A673 (cell line): ENCODE results near the gene ZNF621. TPM values are rescaled to one million over a fixed set of nuclear protein-coding genes. Genes with fewer than 3 reads are reported as not detected.
A peak's percentile ranks its signal among the peaks of the same experiment; 100 is the strongest.

Source experiments
- BruUV-seq: library from RNA; stranded (reverse); fragments of 400-500 nt; replicated peaks from 2 replicates; lab custom pipeline; 2021; lab: Mats Ljungman, UMichigan
- CTCF ChIA-PET: fragments of 300-600 bp; sonication (Branson Sonifier 250); formaldehyde crosslinking; loops from one replicate; lab custom pipeline; 2022; ENCODE audit warnings: antibody characterized with exemption; lab: Charles Lee
- POLR2A ChIA-PET: fragments of 300-600 bp; sonication (Branson Sonifier 250); formaldehyde crosslinking; loops from one replicate; lab custom pipeline; 2022; ENCODE audit warnings: antibody characterized with exemption; ENCODE audit not compliant: low non-redundant PET; lab: Charles Lee
- DNase-seq: peaks from one replicate; pipeline ENCODE4 v3.0.0-alpha.2; 2015; ENCODE audit warnings: low spot score
- H3K27ac ChIP-seq: fragments of 200-600 bp; sonication (generic); 2 replicates; pipeline ENCODE4 v1.5.1; 2016; ENCODE audit warnings: mixed run types, low read depth, mild to moderate bottlenecking, mixed read lengths, antibody characterized with exemption, low read length; ENCODE audit not compliant: poor library complexity, severe bottlenecking
- H3K27me3 ChIP-seq: fragments of 200-600 bp; sonication (generic); replicated peaks from 2 replicates; pipeline ENCODE4 v1.6.1; 2017; ENCODE audit warnings: mixed run types, low read depth, mild to moderate bottlenecking, mixed read lengths, antibody characterized with exemption, low read length; ENCODE audit not compliant: insufficient read depth, poor library complexity
- H3K36me3 ChIP-seq: fragments of 200-600 bp; sonication (generic); 2 replicates; pipeline ENCODE4 v1.6.1; 2016; ENCODE audit warnings: mixed run types, mild to moderate bottlenecking, mixed read lengths, antibody characterized with exemption, low read length; ENCODE audit not compliant: insufficient read depth, poor library complexity, severe bottlenecking
- H3K4me1 ChIP-seq: fragments of 200-600 bp; sonication (generic); 2 replicates; pipeline ENCODE4 v1.6.1; 2017; ENCODE audit warnings: mixed run types, mild to moderate bottlenecking, mixed read lengths, antibody characterized with exemption, low read length; ENCODE audit not compliant: insufficient read depth, poor library complexity, severe bottlenecking
- H3K4me3 ChIP-seq: fragments of 200-600 bp; sonication (generic); 2 replicates; pipeline ENCODE4 v1.5.1; 2016; ENCODE audit warnings: low read depth, mixed run types, mild to moderate bottlenecking, mixed read lengths, low read length; ENCODE audit not compliant: poor library complexity, severe bottlenecking
- H3K9me3 ChIP-seq: fragments of 200-600 bp; sonication (generic); 2 replicates; pipeline ENCODE4 v1.6.1; 2016; ENCODE audit warnings: mixed run types, low read depth, mild to moderate bottlenecking, mixed read lengths, antibody characterized with exemption, low read length; ENCODE audit not compliant: poor library complexity, severe bottlenecking
- CTCF ChIP-seq: fragments of 300-800, 200-600 bp; sonication (generic); conservative IDR thresholded peaks from 2 replicates; pipeline ENCODE4 v1.5.1; 2017; ENCODE audit warnings: low read depth, mild to moderate bottlenecking, antibody characterized with exemption, low read length, moderate library complexity, mixed read lengths
- EZH2 ChIP-seq: fragments of 200-600 bp; sonication (generic); IDR thresholded peaks from 2 replicates; pipeline ENCODE4 v1.6.1; 2017; ENCODE audit warnings: borderline replicate concordance, low read depth, mild to moderate bottlenecking, mixed read lengths, antibody characterized with exemption, low read length; ENCODE audit not compliant: poor library complexity, severe bottlenecking
- intact Hi-C: fragments of 100-400 bp; cut with micrococcal nuclease; formaldehyde crosslinking; loops from one replicate; pipeline ENCODE4 v1.10.0; 2022; ENCODE audit not compliant: unreplicated experiment
- total RNA-seq: library from RNA; stranded (reverse); gene quantifications from 2 replicates; pipeline ENCODE4 v1.2.3, GENCODE V29; 2021

ZNF621 gene
- total RNA-seq, 1 experiment from 2014 or later = 9.9 TPM

GRCh38 chr3:40516201-40516600, 8.6 kb upstream of the ZNF621 start:
- intact Hi-C loops = no loop called here
- Histone ChIP-seq H3K4me3 (no peak overlapping the region), H3K36me3 (no peaks in the 10 kb centered on the region), H3K9me3 (no peaks in the 10 kb centered on the region), H3K27me3 (no peaks in the 10 kb centered on the region), H3K4me1 (no peaks in the 10 kb centered on the region), H3K27ac (no peak overlapping the region)
- no peak for TF ChIP-seq EZH2
- TF ChIP-seq CTCF = no peak
- TSS peak; percentile 26 for BruUV-seq
- CTCF ChIA-PET = no interaction called here
- POLR2A ChIA-PET = no interaction called here
- no peak for DNase-seq

- Histone ChIP-seq H3K27me3 (no peaks in the 10 kb centered on the region), H3K27ac (no peak overlapping the region), H3K4me3 (no peak overlapping the region), H3K4me1 (no peaks in the 10 kb centered on the region), H3K9me3 (no peaks in the 10 kb centered on the region), H3K36me3 (no peaks in the 10 kb centered on the region)
- CTCF ChIA-PET = no interaction called here
- intact Hi-C loops = no loop called here
- no peak for TF ChIP-seq EZH2
- no peak for TF ChIP-seq CTCF
- no peak for DNase-seq
- no TSS peak for BruUV-seq
- POLR2A ChIA-PET = no interaction called here
Measured at GRCh38 chr3:40518067-40518466, 6.7 kb upstream of the ZNF621 start.

- no peak for DNase-seq
- CTCF ChIA-PET = no interaction called here
- TF ChIP-seq EZH2 = no peak
- no peak for TF ChIP-seq CTCF
- H3K27me3 ChIP-seq = no peaks in the 10 kb centered on the region
- H3K9me3 ChIP-seq = no peaks in the 10 kb centered on the region
- intact Hi-C loops = no loop called here
- no peaks in the 10 kb centered on the region for H3K4me1 ChIP-seq
- POLR2A ChIA-PET = no interaction called here
- no peak overlapping the region for H3K4me3 ChIP-seq
- H3K36me3 ChIP-seq = no peaks in the 10 kb centered on the region
- no peak overlapping the region for H3K27ac ChIP-seq
- no TSS peak for BruUV-seq
Measured at GRCh38 chr3:40518848-40519247, 5.9 kb upstream of the ZNF621 start.
